KOPT-K1 (cell line): Measurements from ENCODE around the gene SHCBP1L.

ENCODE experiments used
- H3K27ac ChIP-seq: fragments of 200-600 bp; sonication (generic); 2 replicates; pipeline ENCODE4 v1.5.1; 2016; ENCODE audit warnings: antibody characterized with exemption, mild to moderate bottlenecking, low read depth, low read length; ENCODE audit not compliant: poor library complexity, severe bottlenecking
- H3K36me3 ChIP-seq: fragments of 200-600 bp; sonication (generic); 2 replicates; pipeline ENCODE4 v1.5.1; 2017; ENCODE audit warnings: antibody characterized with exemption, mild to moderate bottlenecking, low read length, moderate library complexity; ENCODE audit not compliant: insufficient read depth
- H3K9me3 ChIP-seq: fragments of 200-600 bp; sonication (generic); 2 replicates; pipeline ENCODE4 v1.5.1; 2017; ENCODE audit warnings: antibody characterized with exemption, low read length, mild to moderate bottlenecking; ENCODE audit not compliant: insufficient read depth, poor library complexity, severe bottlenecking

The SHCBP1L gene

DNA sequence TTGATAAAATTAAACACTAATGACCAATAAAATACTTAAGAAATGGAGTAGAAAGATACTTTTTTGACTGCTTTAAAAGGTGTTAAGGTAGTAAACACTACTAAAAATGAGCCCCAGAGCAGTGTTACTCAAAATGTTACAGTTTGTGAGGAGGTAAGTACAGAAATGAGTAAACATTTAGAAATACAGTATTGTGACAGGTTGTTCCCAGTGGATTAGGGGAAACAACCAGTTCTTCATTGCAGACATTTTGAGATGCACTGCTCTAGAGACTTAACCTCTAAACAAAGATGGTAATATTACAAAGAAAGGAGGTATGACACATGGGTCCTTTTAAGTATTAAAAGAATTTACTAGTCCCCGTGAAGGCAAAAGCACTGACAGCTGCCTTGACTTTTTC is 101.1 kb downstream of the SHCBP1L start:
- Histone ChIP-seq H3K27ac (no peak overlapping the region), H3K36me3 (peaks cover 100% of the 10 kb centered on the region), H3K9me3 (no peaks in the 10 kb centered on the region)

DNA sequence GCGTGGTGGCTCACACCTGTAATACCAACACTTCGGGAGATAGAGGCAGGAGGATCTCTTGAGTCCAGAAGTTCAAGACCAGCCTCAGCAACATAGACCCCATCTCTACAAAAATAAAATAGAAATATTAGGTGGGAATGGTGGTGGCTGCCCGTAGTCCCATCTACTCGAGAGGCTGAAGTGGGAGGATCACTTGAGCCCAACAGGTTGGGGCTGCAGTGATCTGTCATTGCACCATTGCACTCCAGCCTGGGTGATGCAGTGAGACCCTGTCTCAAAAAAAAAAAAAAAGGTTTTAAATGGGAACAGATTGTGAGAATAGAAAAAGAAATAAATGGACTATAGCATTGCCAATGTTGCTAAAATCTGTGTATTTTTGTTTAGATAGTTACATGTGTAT is 102.6 kb downstream of the SHCBP1L start:
- peaks cover 100% of the 10 kb centered on the region for H3K36me3 ChIP-seq
- no peaks in the 10 kb centered on the region for H3K9me3 ChIP-seq
- no peak overlapping the region for H3K27ac ChIP-seq
